K562 (cell line): ENCODE results near the gene ITGA2B. TPM values are rescaled to one million over a fixed set of nuclear protein-coding genes. Genes with fewer than 3 reads are reported as not detected.

ENCODE experiments used
- ATAC-seq: fragments of 200-7000 bp; cut with Tn5 transposase; 3 replicates; pipeline ENCODE4 v1.9.1; 2020; ENCODE audit warnings: moderate library complexity
- BruUV-seq: library from RNA; stranded (reverse); fragments of 400-500 nt; replicated peaks from 2 replicates; lab custom pipeline; 2021; lab: Mats Ljungman, UMichigan
- CTCF ChIA-PET: fragments of 300-600 bp; formaldehyde crosslinking; extraction: SDS; loops from one replicate; lab custom pipeline; 2021; ENCODE audit warnings: low intra/inter-chr PET ratio; lab: Yijun Ruan, JAX
- POLR2A ChIA-PET: fragments of 300-600, 350-650 bp; sonication (Branson Sonifier 250); formaldehyde crosslinking; extraction: SDS; loops from one replicate; lab custom pipeline; 2021; ENCODE audit warnings: antibody characterized with exemption, inconsistent platforms; lab: Yijun Ruan, JAX
- DNase-seq, 4 experiments: peaks; one replicate each; pipeline versions ENCODE4 v3.0.0 to v3.0.0-alpha.2; 2011 to 2018; ENCODE audit warnings: low spot score in 3 of 4, mixed read lengths in 3 of 4; ENCODE audit errors: extremely low read depth in 1 of 4
- FAIRE-seq: peaks from 2 replicates; lab custom pipeline; 2011; peaks lifted over from hg19 to GRCh38; lab: Jason Lieb, UNC
- H2AFZ ChIP-seq: 2 replicates; pipeline ENCODE4 v1.6.0; 2011; ENCODE audit warnings: low read depth, low read length, control low read depth, inconsistent platforms
- H3K27ac ChIP-seq: fragments of 200-600 bp; 3 replicates; pipeline ENCODE4 v1.8.0; 2011; ENCODE audit warnings: low read depth, mild to moderate bottlenecking, control low read depth, inconsistent platforms, low read length, moderate library complexity, mixed read lengths; ENCODE audit errors: extremely low read depth
- H3K27me3 ChIP-seq, 2 experiments: fragments of 300-600 bp in 1 of 2; 2 replicates in 1 of 2; 3 replicates in 1 of 2; pipeline versions ENCODE4 v1.6.0 to v1.8.0; 2011; ENCODE audit warnings: inconsistent platforms in 2 of 2, low read length in 2 of 2, mild to moderate bottlenecking in 1 of 2, mixed read lengths in 1 of 2, moderate library complexity in 1 of 2; ENCODE audit not compliant: control insufficient read depth in 2 of 2, insufficient read depth in 2 of 2
- H3K36me3 ChIP-seq: fragments of 300-600 bp; 3 replicates; pipeline ENCODE4 v1.8.0; 2011; ENCODE audit warnings: mild to moderate bottlenecking, low read length, inconsistent platforms; ENCODE audit not compliant: control insufficient read depth, insufficient read depth
- H3K4me1 ChIP-seq, 2 experiments: fragments of 200-600 bp in 1 of 2; replicated peaks in 1 of 2; 2 replicates in 1 of 2; 3 replicates in 1 of 2; pipeline versions ENCODE4 v1.5.1 to v1.8.0; 2011; ENCODE audit warnings: inconsistent platforms in 2 of 2, low read length in 2 of 2, mild to moderate bottlenecking in 1 of 2, mixed read lengths in 1 of 2, moderate library complexity in 1 of 2; ENCODE audit not compliant: control insufficient read depth in 2 of 2, insufficient read depth in 2 of 2
- H3K4me2 ChIP-seq: 2 replicates; pipeline ENCODE4 v1.6.1; 2011; ENCODE audit warnings: low read length, control low read depth, inconsistent platforms, mixed read lengths; ENCODE audit not compliant: insufficient read depth
- H3K4me3 ChIP-seq: fragments of 200-600 bp; sonication (generic), shearing (Covaris generic); 2 replicates; pipeline ENCODE4 v1.5.1; 2016; ENCODE audit warnings: control low read depth, inconsistent platforms
- H3K79me2 ChIP-seq: fragments of 200-600 bp; 3 replicates; pipeline ENCODE4 v1.8.0; 2011; ENCODE audit warnings: low read length, inconsistent platforms; ENCODE audit not compliant: control insufficient read depth, insufficient read depth
- H3K9ac ChIP-seq, 2 experiments: 2 replicates each; pipeline versions ENCODE4 v1.6.0 to v1.6.1; 2011; ENCODE audit warnings: low read depth in 2 of 2, low read length in 2 of 2, control low read depth in 1 of 2, inconsistent platforms in 1 of 2, mild to moderate bottlenecking in 1 of 2, mixed read lengths in 1 of 2; ENCODE audit not compliant: insufficient read depth in 1 of 2
- H3K9me1 ChIP-seq: one replicate; pipeline ENCODE4 v1.6.0; 2011; ENCODE audit warnings: inconsistent platforms, mild to moderate bottlenecking, low read length, moderate library complexity; ENCODE audit not compliant: control insufficient read depth, insufficient read depth
- H3K9me3 ChIP-seq: replicated peaks from 2 replicates; pipeline ENCODE4 v1.5.1; 2011; ENCODE audit warnings: low read depth, low read length, inconsistent platforms; ENCODE audit not compliant: control insufficient read depth, insufficient read depth
- H4K20me1 ChIP-seq: replicated peaks from 2 replicates; pipeline ENCODE4 v1.6.1; 2011; ENCODE audit warnings: low read length, inconsistent platforms, mixed read lengths; ENCODE audit not compliant: control insufficient read depth, insufficient read depth
- DLX4 ChIP-seq: fragments of 250-450 bp; sonication (Bioruptor Pico); IDR thresholded peaks from 2 replicates; pipeline ENCODE4 v1.6.1; 2021; ENCODE audit warnings: mild to moderate bottlenecking
- NELFE ChIP-seq: IDR thresholded peaks from 2 replicates; pipeline ENCODE4 v1.6.1; 2011; ENCODE audit warnings: mild to moderate bottlenecking; ENCODE audit not compliant: insufficient read depth, insufficient read length
- TFAP4 ChIP-seq: sonication (generic); formaldehyde crosslinking; IDR thresholded peaks from 2 replicates; pipeline ENCODE4 v1.8.0; 2022; ENCODE audit warnings: missing genetic modification reagents, mild to moderate bottlenecking, moderate library complexity, borderline replicate concordance
- ZBTB1 ChIP-seq: sonication (generic); formaldehyde crosslinking; IDR thresholded peaks from 2 replicates; pipeline ENCODE4 v1.8.1; 2023; ENCODE audit warnings: missing genetic modification reagents, low read depth, mild to moderate bottlenecking, borderline replicate concordance
- WGBS: fragments of 100-300 bp; shearing (Covaris generic); methylation state at CpG from one replicate; pipeline ENCODE4 v1.1.6; 2016; ENCODE audit warnings: low coverage, mixed read lengths; ENCODE audit not compliant: insufficient coverage; ENCODE audit errors: missing lambda C conversion rate; 5-methylcytosine and 5-hydroxymethylcytosine counted together
- in situ Hi-C: fragments of 300-500 bp; cut with MboI; formaldehyde crosslinking; loops from 4 replicates; pipeline ENCODE4 v1.15.0; 2018; ENCODE audit warnings: inconsistent platforms, mixed read lengths
- intact Hi-C: fragments of 100-400 bp; cut with micrococcal nuclease; formaldehyde crosslinking; loops from 2 replicates; pipeline ENCODE4 v1.14.2; 2022
- polyA plus RNA-seq, 8 experiments: library from polyadenylated mRNA; depleted of rRNA in 4 of 8; stranded (reverse) in 5 of 8; unstranded in 3 of 8; fragments of >200 nt; fragmentation: Nextera tagmentation in 2 of 8; fragmentation: Illumina TruSeq in 1 of 8; extraction: Ambion mirVana in 2 of 8; extraction: Trizol in 1 of 8; gene quantifications; 2 replicates each; pipeline versions ENCODE4 v1.2.1 to v1.2.3, GENCODE V29; 2011 to 2014; ENCODE audit warnings: inconsistent platforms in 1 of 8, missing spikeins in 1 of 8
- total RNA-seq, 7 experiments: library from RNA; depleted of rRNA in 6 of 7; stranded (reverse); fragments of >200 nt in 6 of 7; fragmentation: Illumina TruSeq in 2 of 7; extraction: Trizol in 2 of 7; gene quantifications; 2 replicates each; pipeline versions ENCODE4 v1.2.1 to v1.2.3, GENCODE V29; 2011 to 2021; ENCODE audit warnings: low replicate concordance in 1 of 7
- TF ChIP-seq, protein P1 (sequence below): fragments of 450-650 bp; IDR thresholded peaks from 2 replicates; pipeline ENCODE4 v1.7.0; 2016; ENCODE audit warnings: borderline replicate concordance
- TF ChIP-seq, protein P2 (sequence below), 3 experiments: fragments of 200-800 bp in 1 of 3; fragments of 250-450 bp in 1 of 3; fragments of 450-650 bp in 1 of 3; sonication (Bioruptor Pico) in 1 of 3; sonication (Bioruptor generic) in 1 of 3; formaldehyde crosslinking in 1 of 3; IDR thresholded peaks; 2 replicates each; pipeline versions ENCODE4 v1.6.1 to v1.8.0; 2016 to 2022; ENCODE audit warnings: mild to moderate bottlenecking in 2 of 3, missing genetic modification characterization in 2 of 3, missing compliant biosample characterization in 1 of 3, moderate library complexity in 1 of 3

Gene ITGA2B
- total and polyA plus RNA-seq, 9 of the 15 experiments (the other 6 are each of a cell fraction or from before 2014, with no cell fraction given), result 1.1 to 26.4 (median 5.6) TPM

DNA sequence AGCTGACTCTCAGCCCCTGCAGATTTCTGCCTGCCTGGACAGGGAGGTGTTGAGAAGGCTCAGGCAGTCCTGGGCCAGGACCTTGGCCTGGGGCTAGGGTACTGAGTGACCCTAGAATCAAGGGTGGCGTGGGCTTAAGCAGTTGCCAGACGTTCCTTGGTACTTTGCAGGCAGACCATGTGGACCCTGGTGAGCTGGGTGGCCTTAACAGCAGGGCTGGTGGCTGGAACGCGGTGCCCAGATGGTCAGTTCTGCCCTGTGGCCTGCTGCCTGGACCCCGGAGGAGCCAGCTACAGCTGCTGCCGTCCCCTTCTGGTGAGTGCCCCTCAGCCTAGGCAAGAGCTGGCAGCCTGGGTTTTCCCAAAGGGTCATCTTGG is 40.5 kb downstream of the ITGA2B start:
- Histone ChIP-seq H3K4me3 (no peak overlapping the region), H3K9me3 (no peaks in the 10 kb centered on the region), H3K4me1 (peaks cover 4 to 54% of the 10 kb centered on the region in 2 experiments; a peak in 3 of 5 replicates), H4K20me1 (0 out of 2 replicates have a peak, but pooled peaks cover 4% of the 10 kb centered on the region), H3K27ac (no peak overlapping the region), H3K4me2 (no peak overlapping the region), H3K9me1 (no peaks in the 10 kb centered on the region), H3K27me3 (no peaks in the 10 kb centered on the region), H3K9ac (peak overlapping the region in 1 of 2 experiments; percentile 57; a peak in 1 of 4 replicates), H2AFZ (no peak overlapping the region), H3K36me3 (peaks cover 5% of the 10 kb centered on the region; the same call in 1 of the 3 replicates), H3K79me2 (no peaks in the 10 kb centered on the region)
- FAIRE-seq, result no peak
- POLR2A ChIA-PET, result interaction anchor here (0.5 to 0.9 kb wide), 3 partner anchors 10 to 139 kb away, joined by 3 to 4 read pairs (median 3); no protein-coding TSS in a partner anchor
- CTCF ChIA-PET, result interaction anchor here (3.8 kb wide), 1 partner anchor 138 kb away, joined by 42 read pairs; no protein-coding TSS in a partner anchor
- WGBS, result 65% methylated on average over 6 of the region's 6 CpGs
- DNase-seq, result no peak
- intact Hi-C loops, result no loop called here
- in situ Hi-C loops, result loop anchor here (25.0 kb wide), 1 partner anchor 412 kb away; the partner anchor contains the start of gene PPY
- no TSS peak for BruUV-seq
- ATAC-seq, result no peak
- no peak for TF ChIP-seq TFAP4 (CRISPR knock-in tag)
- no peak for TF ChIP-seq DLX4 (CRISPR knock-in tag)
- TF ChIP-seq, protein P1, sequence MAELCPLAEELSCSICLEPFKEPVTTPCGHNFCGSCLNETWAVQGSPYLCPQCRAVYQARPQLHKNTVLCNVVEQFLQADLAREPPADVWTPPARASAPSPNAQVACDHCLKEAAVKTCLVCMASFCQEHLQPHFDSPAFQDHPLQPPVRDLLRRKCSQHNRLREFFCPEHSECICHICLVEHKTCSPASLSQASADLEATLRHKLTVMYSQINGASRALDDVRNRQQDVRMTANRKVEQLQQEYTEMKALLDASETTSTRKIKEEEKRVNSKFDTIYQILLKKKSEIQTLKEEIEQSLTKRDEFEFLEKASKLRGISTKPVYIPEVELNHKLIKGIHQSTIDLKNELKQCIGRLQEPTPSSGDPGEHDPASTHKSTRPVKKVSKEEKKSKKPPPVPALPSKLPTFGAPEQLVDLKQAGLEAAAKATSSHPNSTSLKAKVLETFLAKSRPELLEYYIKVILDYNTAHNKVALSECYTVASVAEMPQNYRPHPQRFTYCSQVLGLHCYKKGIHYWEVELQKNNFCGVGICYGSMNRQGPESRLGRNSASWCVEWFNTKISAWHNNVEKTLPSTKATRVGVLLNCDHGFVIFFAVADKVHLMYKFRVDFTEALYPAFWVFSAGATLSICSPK, result no peak
- no peak for TF ChIP-seq ZBTB1 (CRISPR knock-in tag)
- TF ChIP-seq, protein P2, sequence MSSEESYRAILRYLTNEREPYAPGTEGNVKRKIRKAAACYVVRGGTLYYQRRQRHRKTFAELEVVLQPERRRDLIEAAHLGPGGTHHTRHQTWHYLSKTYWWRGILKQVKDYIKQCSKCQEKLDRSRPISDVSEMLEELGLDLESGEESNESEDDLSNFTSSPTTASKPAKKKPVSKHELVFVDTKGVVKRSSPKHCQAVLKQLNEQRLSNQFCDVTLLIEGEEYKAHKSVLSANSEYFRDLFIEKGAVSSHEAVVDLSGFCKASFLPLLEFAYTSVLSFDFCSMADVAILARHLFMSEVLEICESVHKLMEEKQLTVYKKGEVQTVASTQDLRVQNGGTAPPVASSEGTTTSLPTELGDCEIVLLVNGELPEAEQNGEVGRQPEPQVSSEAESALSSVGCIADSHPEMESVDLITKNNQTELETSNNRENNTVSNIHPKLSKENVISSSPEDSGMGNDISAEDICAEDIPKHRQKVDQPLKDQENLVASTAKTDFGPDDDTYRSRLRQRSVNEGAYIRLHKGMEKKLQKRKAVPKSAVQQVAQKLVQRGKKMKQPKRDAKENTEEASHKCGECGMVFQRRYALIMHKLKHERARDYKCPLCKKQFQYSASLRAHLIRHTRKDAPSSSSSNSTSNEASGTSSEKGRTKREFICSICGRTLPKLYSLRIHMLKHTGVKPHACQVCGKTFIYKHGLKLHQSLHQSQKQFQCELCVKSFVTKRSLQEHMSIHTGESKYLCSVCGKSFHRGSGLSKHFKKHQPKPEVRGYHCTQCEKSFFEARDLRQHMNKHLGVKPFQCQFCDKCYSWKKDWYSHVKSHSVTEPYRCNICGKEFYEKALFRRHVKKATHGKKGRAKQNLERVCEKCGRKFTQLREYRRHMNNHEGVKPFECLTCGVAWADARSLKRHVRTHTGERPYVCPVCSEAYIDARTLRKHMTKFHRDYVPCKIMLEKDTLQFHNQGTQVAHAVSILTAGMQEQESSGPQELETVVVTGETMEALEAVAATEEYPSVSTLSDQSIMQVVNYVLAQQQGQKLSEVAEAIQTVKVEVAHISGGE (CRISPR knock-in tag; IDR thresholded peaks at IDR 0.05), result no peak
- TF ChIP-seq NELFE, result no peak
